ENCODE results near the gene PAK1IP1.
"Not testable (repeated sequence)": the region's sequence is repeated elsewhere in the genome, so short reads cannot be mapped to it uniquely, and the experiment has no call there.

Gene PAK1IP1, protein sequence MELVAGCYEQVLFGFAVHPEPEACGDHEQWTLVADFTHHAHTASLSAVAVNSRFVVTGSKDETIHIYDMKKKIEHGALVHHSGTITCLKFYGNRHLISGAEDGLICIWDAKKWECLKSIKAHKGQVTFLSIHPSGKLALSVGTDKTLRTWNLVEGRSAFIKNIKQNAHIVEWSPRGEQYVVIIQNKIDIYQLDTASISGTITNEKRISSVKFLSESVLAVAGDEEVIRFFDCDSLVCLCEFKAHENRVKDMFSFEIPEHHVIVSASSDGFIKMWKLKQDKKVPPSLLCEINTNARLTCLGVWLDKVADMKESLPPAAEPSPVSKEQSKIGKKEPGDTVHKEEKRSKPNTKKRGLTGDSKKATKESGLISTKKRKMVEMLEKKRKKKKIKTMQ

DNA sequence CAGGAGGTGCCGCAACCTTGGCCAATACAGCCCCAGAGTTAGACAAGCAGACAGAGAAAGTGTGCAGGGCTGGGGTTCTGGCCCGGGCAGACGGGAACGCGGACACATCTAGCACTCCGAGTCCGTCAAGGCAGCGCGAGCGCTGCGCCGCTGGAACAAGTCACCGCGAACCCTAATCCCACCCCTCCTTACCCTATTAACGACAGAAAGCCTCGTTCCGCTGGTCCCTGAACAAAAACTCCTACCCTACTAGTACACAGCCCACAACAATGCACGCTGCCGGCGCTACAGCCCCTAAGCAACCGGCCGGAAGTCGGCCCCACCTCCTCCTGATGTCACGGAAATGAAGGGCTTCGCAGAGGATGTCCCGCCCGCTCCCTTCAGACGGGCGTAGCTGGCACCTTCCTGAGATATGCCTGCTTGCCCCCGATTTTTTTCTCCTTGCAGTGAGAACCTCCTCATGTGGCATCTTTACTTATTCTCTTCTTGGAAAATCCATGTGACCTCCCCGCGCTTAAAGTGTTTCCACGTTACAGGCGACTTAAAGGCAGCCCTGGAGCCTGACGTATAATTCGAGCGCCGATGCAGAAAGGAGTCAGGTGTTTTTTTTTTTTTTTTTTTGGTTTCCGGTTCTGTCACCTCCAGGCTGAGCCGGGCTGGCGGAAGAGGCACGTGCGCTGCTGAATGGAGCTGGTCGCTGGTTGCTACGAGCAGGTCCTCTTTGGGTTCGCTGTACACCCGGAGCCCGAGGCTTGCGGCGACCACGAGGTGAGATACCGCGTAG is at the start of gene PAK1IP1, which contains the start of gene C6orf52:
Gene PAK1IP1, plus strand, starts transcription at position 671 of the 784 bp plus-strand sequence. Its CDS starts 14 bp downstream, at position 685.
Gene C6orf52, minus strand, starts transcription at position 315 of the 784 bp plus-strand sequence. CDS start 7,066 bp downstream, outside the sequence.
- DNase-seq = peak; percentile 98

DNA sequence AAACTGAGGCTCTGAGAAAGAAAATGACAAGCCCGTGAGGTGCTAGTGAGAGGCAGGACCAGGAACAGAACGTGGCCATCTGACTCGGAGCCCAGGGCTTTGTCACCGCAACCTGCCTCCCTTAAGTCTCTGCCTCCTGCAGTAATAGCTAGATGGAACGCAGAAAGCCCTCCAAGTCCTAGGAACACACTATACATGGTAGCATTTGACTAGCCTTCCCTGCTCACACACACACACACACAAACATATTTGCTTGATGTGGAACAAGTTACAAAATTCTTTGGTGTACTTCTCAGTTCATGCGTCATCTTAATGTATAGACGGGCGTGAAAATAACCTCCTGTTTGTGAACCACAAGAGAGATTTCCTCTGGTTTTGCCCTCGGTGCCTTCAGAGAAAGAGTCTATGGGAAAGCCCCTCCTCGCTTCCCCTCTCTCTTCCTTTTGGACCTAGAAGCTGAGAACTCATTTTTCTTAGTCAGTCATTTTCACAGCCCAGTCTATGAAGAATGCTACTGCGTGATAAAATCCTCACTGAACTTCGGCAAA is 39.2 kb upstream of the PAK1IP1 start:
- DNase-seq = no peak

DNA sequence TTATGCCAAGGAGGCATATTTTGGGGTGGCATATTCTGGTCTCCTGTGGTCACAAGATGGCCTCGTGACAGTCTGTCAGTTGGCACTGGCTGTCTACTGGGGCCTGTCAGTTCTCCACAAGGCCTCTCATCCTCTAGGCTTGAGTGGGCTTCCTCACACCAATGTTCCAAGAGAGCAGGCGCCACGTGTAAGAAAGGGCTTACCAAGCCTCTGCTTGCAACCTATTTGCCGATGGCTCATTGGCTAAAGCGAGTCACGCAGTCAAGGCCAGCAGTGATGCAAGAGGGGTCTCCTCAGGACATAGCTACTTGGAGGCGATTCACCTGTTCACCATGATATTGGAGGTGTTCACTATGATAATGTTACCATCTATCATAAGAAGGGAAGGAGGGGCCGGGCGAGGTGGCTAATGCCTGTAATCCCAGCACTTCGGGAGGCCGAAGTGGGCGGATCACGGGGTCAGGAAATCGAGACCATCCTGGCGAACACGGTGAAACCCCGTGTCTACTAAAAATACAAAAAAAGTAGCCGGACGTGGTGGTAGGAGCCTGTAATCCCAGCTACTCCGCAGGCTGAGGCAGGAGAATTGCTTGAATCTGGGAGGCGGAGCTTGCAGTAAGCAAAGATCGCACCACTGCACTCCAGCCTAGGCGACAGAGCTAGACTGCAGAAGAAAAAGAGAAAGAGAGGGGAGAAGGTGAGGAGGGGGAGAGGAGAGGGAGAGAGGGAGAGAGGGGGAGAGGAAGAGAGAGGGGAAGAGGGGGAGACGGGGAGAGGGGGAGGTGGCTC is 35.7 kb upstream of the PAK1IP1 start:
- no peak for DNase-seq

DNA sequence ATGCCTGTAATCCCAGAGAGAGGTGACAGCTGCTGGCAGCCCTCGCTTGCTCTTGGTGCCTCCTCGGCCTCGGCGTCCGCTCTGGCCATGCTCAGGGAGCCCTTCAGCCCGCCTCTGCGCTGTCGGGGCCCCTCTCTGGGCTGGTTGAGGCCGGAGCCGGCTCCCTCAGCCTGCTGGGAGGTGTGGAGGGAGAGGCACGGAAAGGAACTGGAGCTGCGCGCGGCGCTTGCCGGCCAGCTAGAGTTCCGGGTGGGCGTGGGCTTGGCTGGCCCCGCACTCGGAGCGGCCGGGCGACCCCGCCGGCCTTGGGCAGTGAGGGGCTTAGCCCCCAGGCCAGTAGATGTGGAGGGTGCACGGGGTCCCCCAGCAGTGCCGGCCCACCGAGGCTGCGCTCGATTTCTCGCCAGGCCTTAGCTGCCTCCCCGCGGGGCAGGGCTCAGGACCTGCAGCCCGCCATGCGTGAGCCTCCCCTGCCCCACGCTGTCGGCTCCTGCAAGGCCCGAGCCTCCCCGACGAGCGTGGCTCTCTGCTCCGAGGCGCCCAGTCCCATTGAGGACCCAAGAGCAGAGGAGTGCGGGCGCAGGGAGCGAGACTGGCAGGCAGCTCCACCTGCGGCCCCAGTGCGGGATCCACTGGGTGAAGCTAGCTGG is 34.9 kb upstream of the PAK1IP1 start:
- DNase-seq = no peak

DNA sequence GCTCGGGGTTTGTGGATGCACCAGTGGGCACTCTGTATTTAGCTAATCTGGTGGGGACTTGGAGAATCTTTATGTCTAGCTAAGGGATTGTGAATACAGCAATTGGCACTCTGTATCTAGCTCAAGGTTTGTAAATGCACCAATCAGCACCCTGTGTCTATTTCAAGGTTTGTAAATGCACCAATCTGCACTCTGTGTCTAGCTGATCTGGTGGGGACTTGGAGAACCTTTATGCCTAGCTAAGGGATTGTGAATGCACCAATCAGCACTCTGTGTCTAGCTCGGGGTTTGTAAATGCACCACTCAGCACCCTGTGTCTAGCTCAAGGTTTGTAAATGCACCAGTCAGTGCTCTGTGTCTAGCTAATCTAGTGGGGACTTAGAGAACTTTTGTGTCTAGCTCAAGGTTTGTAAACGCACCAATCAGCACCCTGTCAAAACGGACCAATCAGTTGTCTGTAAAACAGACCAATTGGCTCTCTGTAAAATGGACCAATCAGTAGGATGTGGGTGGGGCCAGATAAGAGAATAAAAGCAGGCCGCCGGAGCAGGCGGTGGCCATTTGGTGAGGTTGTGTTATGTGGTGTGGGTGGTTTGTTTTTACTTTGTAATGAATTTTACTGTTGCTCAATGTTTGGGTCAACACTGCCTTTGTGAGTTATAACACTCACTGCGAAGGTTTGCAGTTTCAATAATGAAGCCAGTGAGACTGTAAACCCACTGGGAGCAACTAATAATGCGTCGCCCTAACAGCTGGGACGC is 34.2 kb upstream of the PAK1IP1 start:
- not testable (repeated sequence) for DNase-seq

DNA sequence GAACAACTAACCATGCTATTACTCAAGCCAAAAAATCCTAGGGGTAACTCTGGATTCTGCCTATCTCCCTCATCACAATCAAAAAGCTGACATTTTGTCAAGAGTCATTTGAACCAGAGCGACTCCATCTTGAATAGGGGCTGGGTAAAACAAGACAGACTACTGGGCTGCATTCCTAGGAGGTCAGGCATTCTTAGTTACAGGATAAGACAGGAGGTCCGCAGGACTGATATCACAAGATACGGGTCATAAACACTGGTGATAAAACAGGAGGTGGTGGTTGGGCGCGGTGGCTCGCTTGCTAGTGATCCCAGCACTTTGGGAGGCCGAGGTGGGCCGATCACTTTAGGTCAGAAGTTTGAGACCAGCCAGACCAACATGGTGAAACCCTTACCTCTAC is 32.6 kb upstream of the PAK1IP1 start:
- no peak for DNase-seq

DNA sequence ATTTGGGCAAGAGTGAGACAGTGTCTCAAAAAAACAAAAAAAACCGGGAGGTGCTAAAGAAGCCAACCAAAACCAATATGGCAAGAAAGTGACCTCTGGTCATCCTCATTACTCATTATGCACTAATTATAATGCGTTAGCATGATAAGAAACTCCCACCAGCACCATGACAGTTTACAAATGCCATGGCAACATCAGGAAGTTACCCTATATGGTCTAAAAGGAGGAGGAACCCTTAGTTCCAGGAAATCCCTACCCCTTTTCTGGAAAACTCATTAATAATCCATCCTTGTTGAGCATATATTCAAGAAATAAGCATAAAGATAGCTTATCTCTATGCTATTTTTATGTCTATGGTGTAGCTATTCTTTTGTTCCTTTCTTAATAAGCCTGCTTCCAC is 32.0 kb upstream of the PAK1IP1 start:
- DNase-seq = no peak

DNA sequence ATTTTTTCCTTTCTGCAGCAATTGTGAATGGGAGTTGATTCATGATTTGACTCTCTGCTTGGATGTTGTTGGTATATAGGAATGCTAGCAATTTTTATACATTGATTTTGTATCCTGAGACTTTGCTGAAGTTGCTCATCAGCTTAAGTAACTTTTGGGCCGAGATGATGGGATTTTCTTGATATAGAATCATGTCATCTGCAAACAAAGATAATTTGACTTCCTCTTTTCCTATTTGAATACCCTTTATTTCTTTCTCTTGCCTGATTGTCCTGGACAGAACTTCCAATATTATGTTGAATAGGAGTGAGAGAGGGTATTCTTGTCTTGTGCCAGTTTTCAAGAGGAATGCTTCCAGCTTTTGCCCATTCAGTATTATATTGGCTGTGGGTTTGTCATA is 29.2 kb upstream of the PAK1IP1 start:
- not testable (repeated sequence) for DNase-seq

DNA sequence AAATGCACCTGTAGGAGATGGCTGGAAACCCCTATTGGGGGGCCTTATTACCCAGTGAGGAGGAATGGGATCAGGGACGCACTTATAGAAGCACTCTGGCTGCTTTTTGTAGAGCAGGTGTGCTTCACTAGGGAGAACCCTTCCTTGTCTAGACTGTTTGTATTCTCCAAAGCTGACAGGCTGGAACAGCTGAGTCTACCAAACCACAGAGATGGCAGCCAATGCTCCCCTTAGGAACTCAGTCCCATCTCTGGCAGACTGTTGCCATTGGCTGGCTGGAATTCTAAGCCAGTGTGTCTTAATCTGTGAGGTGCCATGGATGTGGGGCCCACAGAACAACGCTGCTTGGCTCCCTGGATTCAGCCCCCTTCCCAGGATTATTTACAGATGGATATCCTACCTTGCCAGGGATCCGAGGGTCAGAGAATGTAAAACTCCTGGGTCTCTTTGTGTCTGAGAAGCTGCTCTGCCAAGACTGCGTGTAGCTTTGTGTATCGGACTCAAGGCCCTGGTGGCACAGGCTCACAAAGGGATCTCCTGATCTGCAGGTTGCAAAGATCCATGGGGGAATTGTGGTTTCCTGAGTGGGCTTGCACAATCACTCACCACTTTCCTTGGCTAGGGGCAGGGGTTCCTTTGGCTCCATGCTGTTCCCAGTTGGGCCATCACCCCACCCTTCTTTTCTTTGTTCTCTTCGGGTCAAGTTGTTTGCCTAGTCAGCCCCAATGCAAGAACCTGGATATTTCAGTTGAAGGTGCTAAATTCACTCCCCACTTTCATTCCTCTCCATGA is 26.4 kb upstream of the PAK1IP1 start:
- no peak for DNase-seq

DNA sequence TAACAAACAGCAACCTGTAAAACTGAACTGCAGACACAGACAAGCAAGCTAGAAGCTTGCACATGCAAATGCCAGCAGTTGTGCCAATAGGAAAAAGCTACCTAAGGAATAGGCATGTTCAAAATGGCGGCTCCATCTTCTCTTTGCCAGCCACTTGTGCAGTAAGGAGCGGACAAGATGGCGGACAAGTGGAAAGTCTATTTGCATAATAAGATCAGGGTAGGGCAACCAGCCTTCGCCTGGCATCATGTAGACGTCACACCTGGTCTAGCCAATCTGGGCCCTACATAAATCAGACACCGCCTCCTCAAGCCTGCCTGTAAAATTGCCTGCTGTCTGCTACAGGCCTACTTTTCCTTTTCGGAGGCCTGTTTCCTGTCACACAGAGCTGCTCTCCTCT is 18.4 kb upstream of the PAK1IP1 start:
- no peak for DNase-seq

DNA sequence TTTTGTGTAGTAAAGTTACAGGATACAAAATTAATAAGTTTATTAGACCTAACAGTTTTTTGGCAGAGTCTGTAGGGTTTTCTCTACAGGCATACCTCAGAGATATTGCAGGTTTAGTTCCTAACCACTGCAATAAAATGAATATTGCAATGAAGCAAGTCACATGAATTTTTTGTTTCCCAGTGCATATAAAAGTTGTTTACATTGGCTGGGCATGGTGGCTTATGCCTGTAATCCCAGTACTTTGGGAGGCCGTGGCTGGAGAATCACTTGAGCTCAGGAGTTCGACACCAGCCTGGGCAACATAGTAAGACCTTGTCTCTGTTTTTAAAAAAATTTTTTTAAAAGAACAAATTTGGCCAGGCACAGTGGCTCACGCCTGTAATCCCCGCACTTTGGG is 16.3 kb upstream of the PAK1IP1 start:
- DNase-seq = no peak

DNA sequence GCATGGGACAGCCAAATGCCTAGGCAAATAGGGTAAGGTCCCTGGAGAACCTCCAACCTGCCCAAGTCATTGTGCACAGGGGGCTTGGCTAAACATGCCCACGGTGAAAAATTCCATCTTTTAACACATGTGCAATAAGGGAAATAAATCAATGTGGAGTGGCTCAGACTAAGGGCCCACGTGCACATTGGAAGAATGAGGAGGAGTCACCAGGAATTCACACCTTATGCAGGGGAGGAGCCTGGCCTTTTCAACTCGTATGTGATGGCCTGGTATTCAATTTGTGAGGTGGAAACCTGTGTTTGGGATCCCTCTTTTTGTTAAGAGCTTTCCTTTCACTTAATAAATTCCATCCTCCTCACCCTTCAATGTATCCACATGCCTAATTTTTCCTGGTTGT is 13.0 kb upstream of the PAK1IP1 start:
- DNase-seq = no peak

DNA sequence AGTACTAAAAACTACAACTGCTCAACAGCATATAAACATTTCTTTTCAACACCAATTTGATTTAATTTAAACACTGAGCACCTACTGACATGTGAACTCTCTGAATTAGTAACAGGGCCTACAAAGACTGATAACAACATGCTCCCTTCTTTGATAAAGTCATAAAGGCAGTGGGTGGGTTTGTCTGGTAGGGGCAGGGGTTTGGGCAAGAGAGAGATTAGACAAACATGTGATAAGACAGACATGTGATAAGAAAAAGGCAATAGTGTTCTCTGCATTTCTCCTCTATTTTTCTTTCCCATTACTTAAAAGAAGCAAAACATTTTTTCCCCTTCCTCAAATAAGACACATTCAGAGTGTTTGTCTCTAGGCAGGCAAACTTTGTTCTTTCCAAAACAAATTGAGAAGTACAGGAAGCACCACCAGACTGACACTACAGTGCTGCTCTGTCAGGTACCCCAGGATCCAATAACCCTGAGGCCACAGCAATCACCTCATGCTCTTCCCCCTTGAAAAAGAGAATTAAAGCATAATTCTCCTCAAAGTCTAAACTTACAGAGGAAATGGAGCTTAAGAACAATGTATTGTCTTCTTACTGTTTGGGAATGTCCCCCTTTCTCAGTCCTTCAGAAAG is 12.3 kb upstream of the PAK1IP1 start:
- no peak for DNase-seq

DNA sequence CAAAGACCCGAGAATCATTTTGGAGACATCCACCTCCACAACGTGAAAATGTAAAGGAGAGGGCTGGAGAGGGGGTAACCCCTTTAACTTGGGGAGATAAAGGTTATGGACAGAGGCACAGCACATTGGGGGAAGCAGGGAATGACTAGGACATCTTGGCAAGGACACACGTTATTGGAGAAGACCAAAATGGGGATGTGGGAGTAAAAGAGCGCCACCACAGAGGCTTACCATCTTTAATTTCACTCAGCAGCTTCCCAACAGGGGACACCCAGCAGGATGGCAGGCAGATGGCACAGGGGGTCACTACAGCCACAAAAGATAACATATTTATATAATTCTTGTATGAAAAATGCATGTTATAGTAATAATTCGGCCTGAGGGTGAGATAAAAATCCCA is 10.2 kb upstream of the PAK1IP1 start:
- no peak for DNase-seq

DNA sequence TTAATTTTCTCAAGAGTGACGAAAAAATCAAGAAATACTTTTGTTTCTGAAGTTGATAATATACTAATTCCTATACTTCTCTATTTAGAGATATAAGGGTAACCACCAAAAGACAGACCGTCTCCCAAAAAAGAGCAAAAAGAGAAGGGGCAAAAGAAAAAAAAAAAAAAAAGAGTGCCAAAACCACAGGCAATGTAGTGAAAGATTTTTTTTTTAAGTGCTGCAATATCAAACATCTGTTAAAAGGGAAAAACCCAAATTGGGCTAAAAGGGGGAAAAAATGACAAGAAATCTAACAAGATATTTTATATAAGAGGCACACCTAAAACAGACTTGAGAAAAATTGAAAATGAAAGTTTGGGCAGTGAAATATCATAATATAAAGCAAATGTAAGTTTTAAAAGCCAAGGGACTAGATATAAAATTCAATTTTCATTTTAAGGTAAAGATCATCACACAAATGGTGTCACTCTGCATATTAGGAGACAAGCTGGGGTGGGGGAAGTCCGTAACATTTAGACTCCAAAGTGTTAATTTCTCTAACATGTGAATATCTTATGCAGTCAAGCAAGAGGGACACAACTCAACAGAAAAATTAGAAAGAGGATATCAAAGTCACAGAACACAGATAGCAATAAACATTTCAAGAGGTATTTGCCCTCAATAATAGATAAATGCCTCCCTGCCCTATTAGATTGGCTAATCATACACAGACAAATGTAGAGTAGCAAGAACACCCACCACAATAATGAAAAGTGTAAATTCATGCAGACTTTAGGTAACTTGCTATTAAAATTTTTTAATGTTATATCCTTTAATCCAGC is 9.5 kb upstream of the PAK1IP1 start:
- DNase-seq = no peak

DNA sequence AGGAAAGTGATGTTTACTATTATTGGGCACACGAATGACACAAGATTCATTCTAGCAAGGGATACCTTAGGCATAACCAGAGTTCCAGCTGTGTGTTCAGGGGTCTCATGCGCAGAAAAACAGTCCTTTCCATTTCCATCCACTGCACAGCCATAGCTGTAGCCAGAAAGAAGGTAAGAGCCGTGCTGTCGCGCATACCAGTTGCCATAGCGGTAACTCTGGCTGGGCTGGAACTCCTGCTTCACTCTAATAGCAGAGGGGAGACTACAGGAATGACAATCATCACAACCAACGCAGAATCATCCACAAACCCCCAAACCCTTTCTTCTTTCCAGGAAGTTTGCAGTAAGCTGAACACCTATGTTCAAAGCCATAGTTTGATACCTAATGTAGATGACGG is 7.9 kb upstream of the PAK1IP1 start:
- no peak for DNase-seq

DNA sequence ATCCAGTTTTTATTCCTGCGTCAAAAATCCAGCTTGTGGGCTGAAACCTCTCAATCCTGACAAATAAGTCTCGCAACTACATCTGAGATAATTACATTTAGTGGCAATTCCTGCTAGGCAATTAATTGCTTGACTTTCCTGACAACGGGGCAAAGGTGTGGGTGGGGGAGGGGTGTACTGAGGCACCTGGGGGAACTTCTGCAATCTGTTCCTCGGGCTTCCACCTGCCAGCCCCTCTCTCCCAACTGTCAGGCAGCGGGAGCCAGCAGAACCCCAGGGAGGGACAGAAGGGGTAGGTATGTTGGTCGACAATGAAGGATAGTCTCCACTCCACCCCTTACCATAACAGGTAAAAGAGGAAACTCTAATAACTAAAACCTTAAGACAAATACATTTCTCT is 7.2 kb upstream of the PAK1IP1 start:
- DNase-seq = no peak

DNA sequence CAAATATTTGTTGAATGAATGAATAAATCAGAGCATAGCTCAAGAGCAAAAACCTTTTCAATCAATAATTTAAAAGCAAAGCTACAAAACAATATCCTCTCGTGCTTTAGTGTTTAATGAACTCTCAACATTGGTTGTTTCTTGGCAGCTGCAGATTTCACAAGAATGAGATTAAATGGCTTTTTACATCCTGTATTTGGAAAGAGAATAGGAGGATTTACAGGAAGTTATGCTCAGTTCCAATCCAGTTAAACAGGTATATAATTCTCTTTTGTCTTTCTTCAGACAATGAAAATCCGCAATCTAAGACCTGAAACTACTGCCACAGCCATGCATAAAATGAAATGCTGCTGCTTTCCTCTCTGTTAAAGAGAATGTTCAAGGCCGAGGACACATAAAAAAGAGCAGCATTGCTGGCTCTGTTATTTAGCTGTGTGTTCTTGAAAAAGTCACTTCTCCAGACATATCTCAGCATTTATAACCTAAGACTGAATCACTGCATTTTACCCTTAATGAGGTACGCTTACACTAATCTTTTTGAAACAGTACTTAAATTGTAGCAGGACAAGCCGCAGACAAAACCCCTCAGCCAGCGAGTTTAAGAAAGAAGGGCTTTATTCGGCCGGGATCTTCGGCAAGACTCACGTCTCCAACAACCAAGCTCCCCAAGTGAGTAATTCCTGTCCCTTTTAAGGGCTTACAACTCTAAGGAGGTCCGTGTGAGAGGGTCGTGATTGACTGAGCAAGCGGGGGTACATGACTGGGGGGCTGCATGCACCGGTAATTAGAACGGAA is 3.9 kb upstream of the PAK1IP1 start:
- DNase-seq = peak; percentile 73
